Left ventricle myocardium inferior (tissue), 1 donor: ENCODE data around the gene TMEM131L. TPM values are rescaled to one million over a fixed set of nuclear protein-coding genes. Genes with fewer than 3 reads are reported as not detected.

Experiments
- DNase-seq: peaks from one replicate; pipeline ENCODE4 v3.0.0-alpha.2; 2020
- H3K27ac ChIP-seq: fragments of 200-600 bp; replicated peaks from 2 replicates; pipeline ENCODE4 v1.8.0; 2021
- H3K27me3 ChIP-seq: fragments of 200-600 bp; 2 replicates; pipeline ENCODE4 v1.8.0; 2021; ENCODE audit warnings: low read depth
- H3K36me3 ChIP-seq: fragments of 200-600 bp; 2 replicates; pipeline ENCODE4 v1.8.0; 2021
- H3K4me1 ChIP-seq: fragments of 200-600 bp; 2 replicates; pipeline ENCODE4 v1.8.0; 2021
- H3K4me3 ChIP-seq: fragments of 200-600 bp; 2 replicates; pipeline ENCODE4 v1.8.0; 2021; ENCODE audit warnings: mild to moderate bottlenecking, moderate library complexity
- H3K9me3 ChIP-seq: fragments of 200-600 bp; replicated peaks from 2 replicates; pipeline ENCODE4 v1.8.0; 2021
- CTCF ChIP-seq: fragments of 200-600 bp; IDR thresholded peaks from 2 replicates; pipeline ENCODE4 v1.8.0; 2021; ENCODE audit warnings: antibody characterized with exemption, mild to moderate bottlenecking, borderline replicate concordance
- intact Hi-C: fragments of 100-400 bp; cut with micrococcal nuclease; formaldehyde crosslinking; loops from one replicate; pipeline ENCODE4 v1.11.0; 2022
- total RNA-seq: library from RNA; stranded (reverse); fragmentation: NEBNext Ultra II Directional; extraction: Animal tissue kit (Norgen Biotek cat#: 25700); gene quantifications from one replicate; pipeline ENCODE4 v1.2.1, GENCODE V29; 2021
- donor health status: DM: no; HTN: yes; CAD: no; lungs with severe emphysema.

TMEM131L gene
- total RNA-seq, 1 donor from 2014 or later = 14.9 TPM

DNA sequence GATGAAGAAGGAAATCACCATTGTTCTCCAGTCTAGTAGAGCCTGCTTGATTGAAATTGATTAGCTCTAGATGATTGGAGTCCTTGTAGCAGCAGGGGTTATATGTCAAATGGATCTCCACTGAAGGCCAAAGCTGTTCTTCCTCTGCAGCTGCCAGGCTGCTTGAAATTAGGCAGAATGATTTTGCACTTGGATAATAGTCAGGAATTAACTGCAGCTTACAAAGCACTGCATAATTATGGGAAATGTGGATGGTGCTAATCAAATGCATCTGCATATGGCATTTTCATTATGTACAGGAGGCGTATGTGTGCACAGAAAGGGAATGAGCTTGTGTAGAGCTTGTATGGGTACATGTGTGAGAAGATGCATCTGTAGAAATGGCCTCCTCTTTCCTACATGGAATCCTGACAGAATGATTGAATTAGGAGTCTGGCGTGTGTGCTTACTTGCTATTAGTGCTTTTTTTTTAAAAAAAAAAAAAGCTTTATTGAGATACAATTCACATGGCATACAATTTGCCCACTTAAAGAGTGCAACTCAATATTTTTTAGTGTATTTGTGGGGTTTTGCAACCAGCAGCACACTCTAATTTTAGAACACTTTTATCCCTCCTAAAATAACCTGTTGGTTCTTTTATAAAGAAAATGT is 65.9 kb downstream of the TMEM131L start:
- no peak overlapping the region for H3K4me3 ChIP-seq
- intact Hi-C loops = no loop called here
- H3K27ac ChIP-seq = peak overlapping the region; percentile 72
- H3K4me1 ChIP-seq = peaks cover 70% of the 10 kb centered on the region
- H3K9me3 ChIP-seq = no peaks in the 10 kb centered on the region
- TF ChIP-seq CTCF = no peak
- no peaks in the 10 kb centered on the region for H3K27me3 ChIP-seq
- DNase-seq = no peak
- no peaks in the 10 kb centered on the region for H3K36me3 ChIP-seq

DNA sequence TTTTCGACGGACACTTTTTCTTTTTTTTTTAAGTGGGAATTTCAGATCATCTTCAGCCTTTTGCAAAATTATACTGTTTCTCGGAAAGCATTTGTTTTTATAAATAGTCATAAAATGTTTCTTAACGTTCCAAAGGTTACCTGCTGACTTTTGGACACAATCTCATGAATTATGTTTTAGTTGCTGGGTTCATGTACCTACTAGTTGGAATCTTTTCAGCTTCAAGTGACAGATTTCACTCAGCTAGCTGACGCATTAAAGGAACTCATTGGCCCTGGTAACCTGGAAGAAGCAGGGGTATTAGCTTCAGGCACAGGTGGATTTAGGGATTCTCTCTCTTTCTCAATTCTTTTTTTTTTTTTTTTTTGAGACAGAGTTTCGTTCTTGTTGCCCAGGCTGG is 66.5 kb downstream of the TMEM131L start:
- intact Hi-C loops = no loop called here
- no peaks in the 10 kb centered on the region for H3K9me3 ChIP-seq
- peaks cover 75% of the 10 kb centered on the region for H3K4me1 ChIP-seq
- H3K27ac ChIP-seq = peak overlapping the region; percentile 72
- no peak for DNase-seq
- no peak for TF ChIP-seq CTCF
- H3K27me3 ChIP-seq = no peaks in the 10 kb centered on the region
- no peaks in the 10 kb centered on the region for H3K36me3 ChIP-seq
- H3K4me3 ChIP-seq = no peak overlapping the region

GRCh38 chr4:153533387-153533786 is 67.2 kb downstream of the TMEM131L start:
- DNase-seq = no peak
- no peaks in the 10 kb centered on the region for H3K36me3 ChIP-seq
- no peak overlapping the region for H3K27ac ChIP-seq
- intact Hi-C loops = no loop called here
- H3K4me1 ChIP-seq = peaks cover 82% of the 10 kb centered on the region
- no peak for TF ChIP-seq CTCF
- no peak overlapping the region for H3K4me3 ChIP-seq
- no peaks in the 10 kb centered on the region for H3K9me3 ChIP-seq
- no peaks in the 10 kb centered on the region for H3K27me3 ChIP-seq

GRCh38 chr4:153534792-153535629 is 68.9 kb downstream of the TMEM131L start:
- Histone ChIP-seq H3K27me3 (no peaks in the 10 kb centered on the region), H3K4me1 (peaks cover 84% of the 10 kb centered on the region), H3K9me3 (no peaks in the 10 kb centered on the region), H3K27ac (no peak overlapping the region), H3K4me3 (no peak overlapping the region), H3K36me3 (no peaks in the 10 kb centered on the region)
- no peak for DNase-seq
- intact Hi-C loops = no loop called here
- no peak for TF ChIP-seq CTCF

DNA sequence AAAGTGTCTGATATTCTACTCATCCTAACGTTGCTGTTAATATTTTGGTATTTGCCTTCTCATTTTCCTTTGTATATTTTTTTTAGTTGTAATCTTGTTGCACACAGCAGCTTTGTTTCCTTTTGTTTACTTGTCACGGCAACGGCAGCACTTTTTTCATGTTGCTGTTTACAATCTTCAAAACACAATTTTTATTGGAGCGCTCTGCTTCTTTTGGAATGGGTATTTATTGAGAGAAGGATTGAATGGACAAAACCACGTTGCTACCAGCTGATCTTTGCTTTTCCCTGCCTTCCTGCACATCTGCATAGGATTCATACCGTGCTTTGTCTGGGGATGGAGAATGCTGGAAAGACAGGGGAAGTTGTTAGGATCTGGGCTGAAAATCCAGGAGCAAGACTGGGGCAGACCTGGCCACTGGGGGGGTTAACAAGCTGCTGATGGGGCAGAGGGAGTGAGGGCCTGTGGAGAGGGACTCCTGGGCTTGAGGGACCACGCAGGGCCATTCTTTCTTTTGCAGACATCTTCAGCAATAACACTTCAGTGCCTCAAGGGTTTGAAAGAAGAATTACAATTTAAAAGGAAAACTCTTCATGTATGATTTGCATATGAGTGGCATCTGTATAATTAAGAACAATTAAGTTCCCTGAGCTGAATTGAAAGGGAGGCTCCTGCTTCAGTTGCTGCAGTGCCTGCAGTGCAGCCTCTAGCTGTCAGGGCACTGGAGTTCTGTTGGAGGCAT is 69.8 kb downstream of the TMEM131L start:
- Histone ChIP-seq H3K27me3 (no peaks in the 10 kb centered on the region), H3K4me1 (peaks cover 84% of the 10 kb centered on the region), H3K9me3 (no peaks in the 10 kb centered on the region), H3K36me3 (no peaks in the 10 kb centered on the region), H3K4me3 (peak overlapping the region; percentile 25), H3K27ac (no peak overlapping the region)
- TF ChIP-seq CTCF = no peak
- intact Hi-C loops = no loop called here
- no peak for DNase-seq
